Activated CD8-positive, alpha-beta T cell treated with anti-CD3 and anti-CD28 coated beads for 36 hours (primary cell): ENCODE results near the gene KNTC1. TPM values are rescaled to one million over a fixed set of nuclear protein-coding genes. Genes with fewer than 3 reads are reported as not detected.

Source experiments
- ATAC-seq: fragments of 200-7000 bp; cut with Tn5 transposase; one replicate; pipeline ENCODE4 v1.10.0; 2021; ENCODE audit warnings: mild to moderate bottlenecking, moderate library complexity
- CTCF ChIA-PET: fragments of 350-600 bp; sonication (Branson Sonifier 250); formaldehyde crosslinking; loops from one replicate; lab custom pipeline; 2021; ENCODE audit warnings: antibody characterized with exemption; lab: Charles Lee
- POLR2A ChIA-PET: fragments of 350-600 bp; sonication (Branson Sonifier 250); formaldehyde crosslinking; loops from one replicate; lab custom pipeline; 2021; ENCODE audit warnings: antibody characterized with exemption; lab: Charles Lee
- DNase-seq: peaks from one replicate; pipeline ENCODE4 v3.0.0-alpha.2; 2020
- H3K27ac Mint-ChIP-seq: one replicate; pipeline ENCODE4 v1.8.0; 2021; ENCODE audit warnings: mild to moderate bottlenecking, mixed read lengths
- H3K27me3 Mint-ChIP-seq: one replicate; pipeline ENCODE4 v1.8.0; 2021; ENCODE audit warnings: mixed read lengths
- H3K36me3 Mint-ChIP-seq: one replicate; pipeline ENCODE4 v1.8.0; 2021; ENCODE audit warnings: low read depth, mixed read lengths
- H3K4me1 Mint-ChIP-seq: one replicate; pipeline ENCODE4 v1.8.0; 2021; ENCODE audit warnings: low read depth, mixed read lengths
- H3K4me3 Mint-ChIP-seq: one replicate; pipeline ENCODE4 v1.8.0; 2021; ENCODE audit warnings: mild to moderate bottlenecking, moderate library complexity, mixed read lengths
- H3K9me3 Mint-ChIP-seq: one replicate; pipeline ENCODE4 v1.8.0; 2021; ENCODE audit warnings: mixed read lengths
- CTCF ChIP-seq: fragments of 200-600 bp; IDR thresholded peaks from one replicate; pipeline ENCODE4 v1.8.0; 2022; ENCODE audit warnings: antibody characterized with exemption, mild to moderate bottlenecking
- intact Hi-C: fragments of 100-400 bp; cut with micrococcal nuclease; formaldehyde crosslinking; loops from one replicate; pipeline ENCODE4 v1.10.0; 2022
- total RNA-seq, 2 experiments: library from RNA; stranded (reverse); gene quantifications; one replicate each; pipeline ENCODE4 v1.2.3, GENCODE V29; 2021

KNTC1 gene
- total RNA-seq, 2 experiments from 2014 or later: 128 to 129 TPM

- peaks cover 64% of the 10 kb centered on the region for H3K4me1 Mint-ChIP-seq
- no peak for ATAC-seq
- CTCF ChIA-PET: interaction anchor here (0.9 to 2.9 kb wide), 2 partner anchors 9 to 18 kb away, joined by 3 to 10 read pairs; partner anchors contain the start of gene ZCCHC8
- POLR2A ChIA-PET: interaction anchor here (2.6 to 10.2 kb wide), 3 partner anchors 7 to 17 kb away, joined by 14 to 179 read pairs (median 36); partner anchors contain the start of gene ZCCHC8
- H3K36me3 Mint-ChIP-seq: peaks cover 76% of the 10 kb centered on the region
- peak overlapping the region; percentile 73 for H3K27ac Mint-ChIP-seq
- intact Hi-C loops: no loop called here
- no peak for DNase-seq
- TF ChIP-seq CTCF: no peak
- no peak overlapping the region for H3K4me3 Mint-ChIP-seq
- H3K27me3 Mint-ChIP-seq: no peaks in the 10 kb centered on the region
- H3K9me3 Mint-ChIP-seq: no peaks in the 10 kb centered on the region
Observed at GRCh38 chr12:122518908-122519307, 8.1 kb upstream of the KNTC1 start.

- TF ChIP-seq CTCF: no peak
- Mint-ChIP-seq H3K27ac (peak overlapping the region; percentile 16), H3K9me3 (no peaks in the 10 kb centered on the region), H3K4me1 (peaks cover 69% of the 10 kb centered on the region), H3K27me3 (no peaks in the 10 kb centered on the region), H3K4me3 (no peak overlapping the region), H3K36me3 (peaks cover 79% of the 10 kb centered on the region)
- CTCF ChIA-PET: interaction anchor here (0.9 to 2.9 kb wide), 2 partner anchors 9 to 19 kb away, joined by 3 to 10 read pairs; partner anchors contain the start of gene ZCCHC8
- ATAC-seq: peak; percentile 42
- intact Hi-C loops: no loop called here
- DNase-seq: no peak
- POLR2A ChIA-PET: interaction anchor here (0.7 to 10.2 kb wide), 5 partner anchors 8 to 116 kb away, joined by 3 to 179 read pairs (median 14); partner anchors contain the start of gene ZCCHC8
Observed at GRCh38 chr12:122519418-122519817, 7.6 kb upstream of the KNTC1 start.

- no peaks in the 10 kb centered on the region for H3K9me3 Mint-ChIP-seq
- ChIA-PET CTCF (interaction anchor here (2.3 to 2.9 kb wide), 2 partner anchors 13 to 20 kb away, joined by 7 to 10 read pairs; partner anchors contain the start of gene ZCCHC8), POLR2A (interaction anchor here (1.0 to 10.2 kb wide), 6 partner anchors 9 to 128 kb away, joined by 3 to 179 read pairs (median 8); partner anchors contain the start of gene ZCCHC8)
- no peaks in the 10 kb centered on the region for H3K27me3 Mint-ChIP-seq
- no peak for ATAC-seq
- intact Hi-C loops: no loop called here
- peak overlapping the region; percentile 68 for H3K27ac Mint-ChIP-seq
- no peak overlapping the region for H3K4me3 Mint-ChIP-seq
- peaks cover 65% of the 10 kb centered on the region for H3K4me1 Mint-ChIP-seq
- no peak for TF ChIP-seq CTCF
- peaks cover 85% of the 10 kb centered on the region for H3K36me3 Mint-ChIP-seq
- DNase-seq: no peak
Observed at GRCh38 chr12:122520676-122521075, 6.4 kb upstream of the KNTC1 start.

- Mint-ChIP-seq H3K4me1 (peaks cover 50% of the 10 kb centered on the region), H3K36me3 (peaks cover 63% of the 10 kb centered on the region), H3K9me3 (no peaks in the 10 kb centered on the region), H3K27me3 (no peaks in the 10 kb centered on the region), H3K27ac (peak overlapping the region; percentile 93), H3K4me3 (peak overlapping the region; percentile 94)
- no peak for DNase-seq
- POLR2A ChIA-PET: interaction anchor here (0.9 to 10.2 kb wide), 6 partner anchors 9 to 32 kb away, joined by 3 to 179 read pairs (median 6); partner anchors contain the start of gene ZCCHC8
- no peak for ATAC-seq
- TF ChIP-seq CTCF: no peak
- intact Hi-C loops: no loop called here
- CTCF ChIA-PET: interaction anchor here (1.3 to 1.6 kb wide), 3 partner anchors 10 to 18 kb away, joined by 3 to 4 read pairs (median 3); no protein-coding TSS in a partner anchor
Observed at GRCh38 chr12:122523280-122523679, 3.8 kb upstream of the KNTC1 start.
